AG04449 (cell line): Measurements from ENCODE around the gene TMEM38B.
A peak's percentile ranks its signal among the peaks of the same experiment; 100 is the strongest.

Source experiments
- CTCF ChIA-PET: fragments of 350-600 bp; formaldehyde crosslinking; extraction: SDS; loops from one replicate; lab custom pipeline; 2021; ENCODE audit warnings: antibody characterized with exemption; lab: Yijun Ruan, JAX
- POLR2A ChIA-PET: fragments of 400-600, 350-600 bp; formaldehyde crosslinking; extraction: SDS; loops from one replicate; lab custom pipeline; 2020; ENCODE audit warnings: antibody characterized with exemption, inconsistent platforms; lab: Yijun Ruan, JAX
- DNase-seq: peaks from one replicate; pipeline ENCODE4 v3.0.0-alpha.2; 2010; ENCODE audit warnings: low read depth, low spot score
- H3K4me3 ChIP-seq: 2 replicates; pipeline ENCODE4 v1.5.1; 2011; ENCODE audit warnings: low read depth, mild to moderate bottlenecking, control low read depth, low read length
- TF ChIP-seq, protein P1 (sequence below): IDR thresholded peaks from one replicate; pipeline ENCODE4 v1.5.1; 2011; ENCODE audit warnings: mild to moderate bottlenecking, moderate library complexity, low read length, control low read depth, inconsistent platforms; ENCODE audit not compliant: insufficient read depth; ENCODE audit errors: missing control alignments

TMEM38B gene, protein sequence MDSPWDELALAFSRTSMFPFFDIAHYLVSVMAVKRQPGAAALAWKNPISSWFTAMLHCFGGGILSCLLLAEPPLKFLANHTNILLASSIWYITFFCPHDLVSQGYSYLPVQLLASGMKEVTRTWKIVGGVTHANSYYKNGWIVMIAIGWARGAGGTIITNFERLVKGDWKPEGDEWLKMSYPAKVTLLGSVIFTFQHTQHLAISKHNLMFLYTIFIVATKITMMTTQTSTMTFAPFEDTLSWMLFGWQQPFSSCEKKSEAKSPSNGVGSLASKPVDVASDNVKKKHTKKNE

DNA sequence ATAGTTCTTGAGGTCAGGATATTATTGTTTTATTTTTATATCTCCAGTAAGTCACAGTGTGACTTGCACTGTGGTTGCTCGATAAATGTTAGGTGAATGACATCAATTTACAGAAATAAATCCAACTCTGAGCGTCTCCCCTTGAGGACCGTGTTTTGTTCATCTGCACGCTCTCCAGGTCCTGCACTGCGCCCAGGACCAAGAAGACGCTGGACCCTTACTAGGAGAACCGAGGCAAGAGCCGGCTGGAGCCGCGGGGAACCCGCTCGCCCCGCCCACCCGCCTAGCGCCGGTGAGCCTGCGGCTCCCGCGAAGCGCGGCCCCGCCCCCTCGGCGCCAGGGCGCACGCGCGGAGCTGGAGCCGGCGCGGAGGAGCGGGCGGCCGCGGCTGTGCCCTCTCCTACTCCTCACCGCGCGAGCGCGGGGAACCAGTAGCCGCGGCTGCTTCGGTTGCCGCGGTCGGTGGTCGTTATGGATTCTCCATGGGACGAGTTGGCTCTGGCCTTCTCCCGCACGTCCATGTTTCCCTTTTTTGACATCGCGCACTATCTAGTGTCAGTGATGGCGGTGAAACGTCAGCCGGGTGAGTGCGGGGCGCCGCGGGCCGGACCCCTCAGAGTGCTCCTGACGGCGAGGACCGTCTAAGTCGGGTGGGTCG lies at the start of gene TMEM38B:
Gene TMEM38B, plus strand, starts transcription at position 352 of the 658 bp plus-strand sequence. Its CDS starts 120 bp downstream, at position 472.
- H3K4me3 ChIP-seq = peak within 1 kb of the TSS; percentile 77
- TF ChIP-seq, protein P1, sequence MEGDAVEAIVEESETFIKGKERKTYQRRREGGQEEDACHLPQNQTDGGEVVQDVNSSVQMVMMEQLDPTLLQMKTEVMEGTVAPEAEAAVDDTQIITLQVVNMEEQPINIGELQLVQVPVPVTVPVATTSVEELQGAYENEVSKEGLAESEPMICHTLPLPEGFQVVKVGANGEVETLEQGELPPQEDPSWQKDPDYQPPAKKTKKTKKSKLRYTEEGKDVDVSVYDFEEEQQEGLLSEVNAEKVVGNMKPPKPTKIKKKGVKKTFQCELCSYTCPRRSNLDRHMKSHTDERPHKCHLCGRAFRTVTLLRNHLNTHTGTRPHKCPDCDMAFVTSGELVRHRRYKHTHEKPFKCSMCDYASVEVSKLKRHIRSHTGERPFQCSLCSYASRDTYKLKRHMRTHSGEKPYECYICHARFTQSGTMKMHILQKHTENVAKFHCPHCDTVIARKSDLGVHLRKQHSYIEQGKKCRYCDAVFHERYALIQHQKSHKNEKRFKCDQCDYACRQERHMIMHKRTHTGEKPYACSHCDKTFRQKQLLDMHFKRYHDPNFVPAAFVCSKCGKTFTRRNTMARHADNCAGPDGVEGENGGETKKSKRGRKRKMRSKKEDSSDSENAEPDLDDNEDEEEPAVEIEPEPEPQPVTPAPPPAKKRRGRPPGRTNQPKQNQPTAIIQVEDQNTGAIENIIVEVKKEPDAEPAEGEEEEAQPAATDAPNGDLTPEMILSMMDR = no peak
- ChIA-PET CTCF (interaction anchor here (0.9 to 1.2 kb wide), 2 partner anchors 24 to 57 kb away, joined by 3 read pairs; no protein-coding TSS in a partner anchor), POLR2A (no interaction called here)
- DNase-seq = no peak

DNA sequence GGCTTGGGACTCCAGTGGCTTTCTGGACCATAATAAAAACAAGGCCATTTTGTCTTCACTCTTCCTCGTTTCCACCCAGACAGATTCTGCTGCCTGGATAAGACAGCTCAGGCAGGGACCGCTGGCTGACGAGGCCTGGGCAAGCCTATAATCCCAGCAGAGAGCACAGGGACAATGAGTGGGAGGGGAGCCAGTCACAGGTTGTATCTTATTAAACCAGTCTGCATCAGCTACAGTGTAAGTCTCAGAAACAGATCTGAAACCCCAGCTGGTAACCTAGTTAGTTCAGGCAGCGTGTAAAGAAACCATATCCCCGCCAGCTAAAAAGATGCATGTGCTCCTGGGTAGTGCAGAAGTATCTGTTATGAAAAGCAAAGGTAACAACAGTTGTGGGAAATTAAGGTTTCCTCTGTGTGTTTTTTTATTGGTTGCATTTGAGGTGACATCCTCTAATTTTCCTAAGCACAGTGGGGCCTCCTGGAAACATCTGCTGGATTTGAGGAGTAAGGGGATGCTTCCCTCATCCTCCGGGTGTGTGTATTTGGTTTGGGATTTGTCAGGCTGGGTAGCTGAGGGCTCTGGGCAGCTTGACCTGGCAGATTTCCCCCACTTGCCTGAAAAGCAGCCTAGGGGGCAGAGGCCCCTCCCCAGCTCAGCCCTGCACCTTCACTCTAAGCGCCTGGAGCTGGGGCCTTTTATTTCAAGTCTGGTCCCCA lies 47.3 kb upstream of the TMEM38B start:
- no peak for DNase-seq
- ChIA-PET CTCF (interaction anchor here (0.7 to 2.4 kb wide), 4 partner anchors 9 to 71 kb away, joined by 3 to 10 read pairs (median 4); no protein-coding TSS in a partner anchor), POLR2A (no interaction called here)
- no peak overlapping the region for H3K4me3 ChIP-seq
- TF ChIP-seq, protein P1 = no peak

DNA sequence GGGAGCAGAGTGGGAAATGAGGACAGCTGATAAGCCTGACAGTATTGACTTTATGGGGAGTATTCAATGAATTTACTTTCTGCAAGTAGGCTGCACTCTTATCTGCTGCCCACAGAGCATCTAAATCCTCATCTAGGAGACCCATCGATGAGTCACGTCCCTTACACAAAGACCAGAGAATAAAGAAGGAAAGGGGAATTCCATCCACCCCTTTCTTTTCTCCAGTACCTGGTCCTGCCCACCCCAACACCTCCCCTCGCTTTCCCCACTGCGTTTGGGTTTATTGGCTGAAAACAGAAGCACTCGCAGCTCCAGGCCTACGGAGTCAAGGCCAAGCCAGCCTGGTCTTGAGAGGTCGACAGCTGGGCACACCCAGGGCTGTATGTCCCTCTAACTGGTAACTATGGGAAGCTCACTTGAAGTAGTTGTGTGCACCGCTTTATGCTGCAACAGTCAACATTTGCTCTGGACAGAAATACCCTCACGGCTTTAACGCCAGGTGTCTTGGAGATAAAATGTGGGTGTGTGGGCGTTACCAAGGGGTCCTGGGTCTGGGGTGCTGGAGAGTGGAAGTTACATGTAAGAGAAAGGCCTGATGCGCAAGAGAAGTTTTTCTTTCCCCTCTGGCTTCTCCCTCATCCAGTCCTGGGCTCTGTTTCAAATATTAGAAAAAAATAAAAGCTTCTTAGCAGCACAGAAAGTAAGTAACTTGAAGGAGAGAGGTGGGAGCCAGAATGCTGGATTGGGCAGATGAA lies 46.6 kb upstream of the TMEM38B start:
- TF ChIP-seq, protein P1 = no peak
- POLR2A ChIA-PET = no interaction called here
- CTCF ChIA-PET = interaction anchor here (1.2 to 2.4 kb wide), 3 partner anchors 9 to 71 kb away, joined by 4 to 10 read pairs (median 4); no protein-coding TSS in a partner anchor
- no peak for DNase-seq
- no peak overlapping the region for H3K4me3 ChIP-seq

DNA sequence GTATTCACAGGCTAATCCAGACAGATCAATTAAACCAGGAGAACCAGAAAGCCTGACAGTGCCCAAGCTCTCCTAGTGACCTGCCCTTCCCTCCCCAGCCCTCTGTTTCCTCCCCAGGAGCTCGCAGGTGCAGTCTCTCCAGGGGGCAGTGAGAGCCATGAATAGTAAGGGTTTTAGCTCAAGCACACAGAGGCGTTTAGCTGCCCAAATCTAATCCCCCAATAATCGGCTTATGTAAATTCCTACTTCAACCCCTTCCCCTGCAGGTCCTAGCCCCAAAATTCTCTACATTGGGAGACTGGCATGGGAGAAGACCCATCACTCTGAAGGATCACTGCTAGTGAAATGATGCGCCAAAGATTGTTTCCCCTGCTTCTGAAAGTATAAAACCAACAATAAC lies 42.5 kb upstream of the TMEM38B start:
- H3K4me3 ChIP-seq = no peak overlapping the region

DNA sequence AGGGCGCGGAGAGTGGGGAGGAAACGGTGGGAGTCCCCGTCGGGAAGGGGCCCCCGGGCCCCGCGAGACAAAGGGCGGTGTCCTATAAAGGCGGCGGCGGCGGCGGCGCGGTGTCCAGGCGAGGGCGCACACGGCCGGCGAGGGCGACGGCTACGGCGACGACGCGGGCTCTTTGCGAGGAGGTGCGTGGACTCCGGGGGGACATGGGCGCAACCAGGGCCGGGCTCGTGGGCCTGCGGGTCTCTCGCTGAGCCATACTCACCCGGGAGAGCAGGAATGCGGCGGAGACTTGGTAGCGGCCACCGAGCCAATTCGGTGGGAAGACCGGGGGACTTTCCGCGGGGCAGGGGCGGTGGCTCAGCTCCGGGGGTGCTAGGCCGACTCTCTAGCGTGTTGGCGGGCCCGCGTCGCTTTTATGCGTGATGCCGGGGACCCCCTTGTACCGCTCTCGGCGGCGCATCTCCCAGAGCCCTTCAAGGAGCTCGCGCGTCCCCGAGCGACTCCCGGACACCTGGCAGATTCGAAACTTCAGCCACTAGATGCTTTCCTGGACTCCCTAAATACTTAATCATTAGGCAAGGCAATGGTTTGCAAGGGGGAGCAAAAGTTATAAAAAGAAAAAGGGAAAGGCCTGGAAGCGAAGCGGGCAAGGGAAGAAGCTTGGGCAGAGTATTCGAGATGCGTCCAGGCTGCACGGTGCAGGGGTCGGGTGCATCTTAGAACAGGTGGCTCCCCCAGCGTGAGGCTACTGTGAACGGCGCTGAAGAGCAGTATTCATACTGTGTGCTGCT lies 38.0 kb upstream of the TMEM38B start:
- ChIA-PET CTCF (interaction anchor here (0.7 to 1.4 kb wide), 5 partner anchors 9 to 62 kb away, joined by 3 to 4 read pairs (median 3); no protein-coding TSS in a partner anchor), POLR2A (no interaction called here)
- TF ChIP-seq, protein P1 = no peak
- H3K4me3 ChIP-seq = peak overlapping the region; percentile 51
- no peak for DNase-seq

More for the DNA sequence above, 42.5 kb upstream of the TMEM38B start:
- TF ChIP-seq, protein P1 = no peak
- no peak for DNase-seq
- CTCF ChIA-PET = no interaction called here
- POLR2A ChIA-PET = no interaction called here
